OCI-LY7 (cell line): ENCODE measurements around the gene RCC1.

Experiments
- CTCF ChIP-seq: fragments of 200-600 bp; sonication (generic); conservative IDR thresholded peaks from 2 replicates; pipeline ENCODE4 v1.5.1; 2014; ENCODE audit warnings: mild to moderate bottlenecking, antibody characterized with exemption, low read length, moderate library complexity, mixed read lengths
- EZH2phosphoT487 ChIP-seq: fragments of 200-600 bp; sonication (generic); IDR thresholded peaks from 2 replicates; pipeline ENCODE4 v1.6.1; 2018; ENCODE audit warnings: low read depth, borderline replicate concordance, mild to moderate bottlenecking, mixed run types, antibody characterized with exemption, low read length, moderate library complexity, mixed read lengths

- TF ChIP-seq CTCF (no peak), EZH2phosphoT487 (no peak)
These were observed 11.8 kb downstream of the RCC1 start for GRCh38 chr1:28517649-28517999.
